HG02798 (cell line): Measurements from ENCODE around the gene RANBP17.
"Not testable (repeated sequence)": the region's sequence is repeated elsewhere in the genome, so short reads cannot be mapped to it uniquely, and the experiment has no call there.

Experiments used
- ATAC-seq: cut with Tn5 transposase; IDR thresholded peaks from one replicate; pipeline ENCODE4 v1.9.1; 2021; ENCODE audit warnings: mild to moderate bottlenecking; ENCODE audit not compliant: unreplicated experiment, poor library complexity

RANBP17 gene

GRCh38 chr5:170865622-170866021, 3.8 kb downstream of the RANBP17 start:
- peak; percentile 86 for ATAC-seq

- ATAC-seq = no peak
Observed at GRCh38 chr5:170867825-170868224, 6.0 kb downstream of the RANBP17 start.

GRCh38 chr5:170870390-170870789, 8.6 kb downstream of the RANBP17 start:
- not testable (repeated sequence) for ATAC-seq

- ATAC-seq = no peak
Observed at GRCh38 chr5:170874017-170874416, 12.2 kb downstream of the RANBP17 start.

GRCh38 chr5:170875811-170876210, 14.0 kb downstream of the RANBP17 start:
- ATAC-seq = no peak

GRCh38 chr5:170880084-170880483, 18.3 kb downstream of the RANBP17 start:
- ATAC-seq = no peak

GRCh38 chr5:170882345-170882744, 20.5 kb downstream of the RANBP17 start:
- no peak for ATAC-seq

- no peak for ATAC-seq
Observed at GRCh38 chr5:170885256-170885655, 23.4 kb downstream of the RANBP17 start.

- ATAC-seq = no peak
Observed at GRCh38 chr5:170885809-170886208, 24.0 kb downstream of the RANBP17 start.

GRCh38 chr5:170886210-170886894, 24.5 kb downstream of the RANBP17 start:
- no peak for ATAC-seq

- no peak for ATAC-seq
Observed at GRCh38 chr5:170892196-170892595, 30.4 kb downstream of the RANBP17 start.

GRCh38 chr5:170894665-170895064, 32.8 kb downstream of the RANBP17 start:
- ATAC-seq = no peak

- no peak for ATAC-seq
Observed at GRCh38 chr5:170896779-170897178, 35.0 kb downstream of the RANBP17 start.

GRCh38 chr5:170903075-170903474, 41.3 kb downstream of the RANBP17 start:
- no peak for ATAC-seq

- ATAC-seq = no peak
Observed at GRCh38 chr5:170907758-170908157, 45.9 kb downstream of the RANBP17 start.

- ATAC-seq = no peak
Observed at GRCh38 chr5:170913573-170913972, 51.8 kb downstream of the RANBP17 start.

GRCh38 chr5:170917113-170917512, 55.3 kb downstream of the RANBP17 start:
- ATAC-seq = no peak

GRCh38 chr5:170920196-170920595, 58.4 kb downstream of the RANBP17 start:
- ATAC-seq = no peak

GRCh38 chr5:170922331-170922730, 60.5 kb downstream of the RANBP17 start:
- not testable (repeated sequence) for ATAC-seq

- ATAC-seq = no peak
Observed at GRCh38 chr5:170923910-170924620, 62.2 kb downstream of the RANBP17 start.

- not testable (repeated sequence) for ATAC-seq
Observed at GRCh38 chr5:170935534-170936218, 73.9 kb downstream of the RANBP17 start.
